Stimulated activated CD4-positive, alpha-beta T cell treated with anti-CD3 and anti-CD28 coated beads, TNF-alpha, amount 100 ng/mL, for 1 hour (primary cell): ENCODE data around the gene SLC7A6.

Experiments used
- DNase-seq, 3 donors: peaks; one replicate each; pipeline ENCODE4 v3.0.0-alpha.2; 2020; ENCODE audit warnings: low read depth in 3 of 3, low spot score in 1 of 3

The SLC7A6 gene

GRCh38 chr16:68264128-68265077 is at the start of gene SLC7A6:
TSS of gene SLC7A6 (plus strand) at chr16:68264526. CDS start at chr16:68274727, 10,201 bp downstream.
- DNase-seq, result peak in 2 of 3 donors; percentile 65 to 79

DNA sequence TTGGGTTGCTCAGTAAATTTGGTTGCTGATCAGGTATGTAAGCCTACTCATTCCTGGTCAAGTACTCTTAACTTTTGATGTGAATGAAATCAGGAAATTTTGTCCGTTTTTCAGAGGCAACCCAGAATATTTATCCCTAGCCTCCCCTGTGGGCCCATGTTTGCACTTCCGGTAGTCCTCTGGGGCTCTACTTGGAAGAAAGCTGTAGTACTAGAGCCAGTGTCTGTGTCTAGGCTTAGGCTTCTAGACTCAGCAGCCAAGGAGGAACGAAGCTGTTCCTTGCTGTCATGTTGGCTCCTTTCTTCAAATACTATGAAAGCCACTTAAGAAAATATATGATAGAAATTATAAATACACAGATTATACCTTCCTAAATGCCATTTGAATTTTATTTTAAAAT is 49.6 kb upstream of the SLC7A6 start:
- no peak for DNase-seq

- DNase-seq, result no peak
Observed at GRCh38 chr16:68215302-68215701, 49.0 kb upstream of the SLC7A6 start.

GRCh38 chr16:68216240-68216639 is 48.1 kb upstream of the SLC7A6 start:
- no peak for DNase-seq

- no peak for DNase-seq
Observed at GRCh38 chr16:68217506-68217905, 46.8 kb upstream of the SLC7A6 start.

- DNase-seq, result no peak
Observed at GRCh38 chr16:68219725-68220351, 44.5 kb upstream of the SLC7A6 start.

- DNase-seq, result no peak
Observed at GRCh38 chr16:68223072-68223471, 41.3 kb upstream of the SLC7A6 start.

GRCh38 chr16:68226116-68226515 is 38.2 kb upstream of the SLC7A6 start:
- no peak for DNase-seq

- no peak for DNase-seq
Observed at GRCh38 chr16:68227183-68227793, 37.0 kb upstream of the SLC7A6 start.

DNA sequence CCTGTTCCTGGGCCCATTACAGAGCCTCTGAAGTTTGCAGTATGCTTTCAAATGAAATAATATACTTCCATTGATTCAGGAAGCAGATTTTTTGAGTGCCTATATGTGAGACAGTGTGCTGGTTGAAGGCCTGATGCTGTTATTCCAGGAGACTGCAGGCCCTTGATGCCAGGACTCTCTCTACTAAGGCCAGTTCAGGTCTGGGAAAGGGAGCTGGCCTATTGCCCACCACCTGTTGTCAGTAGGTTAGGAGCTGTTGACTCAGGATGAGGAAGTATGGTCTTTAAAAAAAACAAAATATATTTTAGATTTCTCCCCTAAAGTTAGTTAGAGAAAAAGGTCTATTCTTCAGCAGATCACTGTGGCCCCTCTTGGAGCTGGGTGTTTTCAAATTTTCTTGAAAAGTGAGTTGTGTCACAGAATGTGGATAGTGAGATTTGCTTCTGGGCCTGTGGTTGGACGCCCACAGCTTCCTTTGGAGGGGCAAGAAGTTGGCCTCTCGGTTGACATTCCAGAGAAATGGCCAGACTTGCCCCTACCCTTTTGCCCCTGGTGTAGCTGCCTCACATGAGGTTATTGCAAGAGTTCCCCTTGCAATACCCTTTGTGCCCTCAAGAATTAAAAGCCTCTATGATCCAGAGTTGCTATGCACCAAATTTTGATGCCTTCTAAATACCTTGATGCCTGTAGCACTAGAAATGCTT is 36.3 kb upstream of the SLC7A6 start:
- DNase-seq, result no peak

DNA sequence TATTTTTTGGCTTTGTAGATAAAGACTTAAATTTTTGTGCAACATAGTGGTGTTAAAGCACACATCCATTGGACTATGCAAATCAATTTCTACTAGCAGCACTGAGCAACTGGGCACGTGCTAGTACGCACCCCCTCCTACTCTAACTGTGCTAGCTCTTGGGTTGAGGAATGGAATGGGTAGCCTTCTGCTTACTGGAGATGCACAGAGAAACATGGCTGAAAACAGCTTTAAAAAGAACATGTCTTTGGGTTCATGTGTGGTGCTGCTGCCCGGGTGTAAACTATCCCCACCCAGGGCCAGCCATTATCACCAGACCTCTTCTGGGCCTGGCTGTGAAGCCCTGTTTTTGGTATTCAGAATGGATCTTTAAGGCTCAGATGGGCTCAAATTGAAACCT is 35.7 kb upstream of the SLC7A6 start:
- DNase-seq, result no peak

DNA sequence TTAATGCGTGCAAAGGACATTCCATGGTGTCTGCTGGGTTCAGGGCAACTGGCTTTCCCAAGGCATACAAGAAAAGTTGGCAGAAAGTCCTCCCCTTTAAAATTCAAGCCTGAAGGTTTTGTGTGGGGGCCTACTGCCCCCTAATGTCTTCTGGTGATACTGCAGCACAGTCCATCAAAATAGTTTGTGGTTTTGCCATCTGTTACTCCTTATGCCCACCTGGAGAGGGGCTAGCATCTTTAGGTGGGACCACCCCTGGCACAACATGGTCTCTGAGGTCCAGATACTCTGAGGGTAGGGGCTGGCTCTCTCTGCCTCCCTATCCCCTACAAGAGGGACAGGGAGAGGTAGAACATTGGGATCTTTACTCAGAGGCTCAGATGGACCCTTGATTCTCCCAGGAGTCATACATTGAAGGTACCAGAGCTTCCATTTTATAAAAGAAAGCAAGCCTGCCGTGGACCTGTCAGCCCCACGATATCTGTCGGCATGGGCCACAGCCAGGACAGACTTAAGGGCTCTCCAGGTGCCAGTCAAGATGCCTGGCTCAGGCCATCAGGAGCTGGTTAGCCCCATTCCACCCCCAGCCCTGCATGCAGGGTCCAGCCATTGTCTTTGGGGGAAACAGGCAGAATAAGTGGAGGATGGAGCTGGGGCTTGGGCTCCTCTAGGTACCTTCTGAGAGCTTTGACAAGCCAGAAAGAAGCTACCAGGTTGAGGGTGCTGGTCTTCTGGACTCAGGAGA is 34.7 kb upstream of the SLC7A6 start:
- no peak for DNase-seq

GRCh38 chr16:68230176-68230571 is 34.2 kb upstream of the SLC7A6 start:
- no peak for DNase-seq

GRCh38 chr16:68230956-68231355 is 33.4 kb upstream of the SLC7A6 start:
- no peak for DNase-seq

- DNase-seq, result no peak
Observed at GRCh38 chr16:68231384-68232136, 32.8 kb upstream of the SLC7A6 start.

DNA sequence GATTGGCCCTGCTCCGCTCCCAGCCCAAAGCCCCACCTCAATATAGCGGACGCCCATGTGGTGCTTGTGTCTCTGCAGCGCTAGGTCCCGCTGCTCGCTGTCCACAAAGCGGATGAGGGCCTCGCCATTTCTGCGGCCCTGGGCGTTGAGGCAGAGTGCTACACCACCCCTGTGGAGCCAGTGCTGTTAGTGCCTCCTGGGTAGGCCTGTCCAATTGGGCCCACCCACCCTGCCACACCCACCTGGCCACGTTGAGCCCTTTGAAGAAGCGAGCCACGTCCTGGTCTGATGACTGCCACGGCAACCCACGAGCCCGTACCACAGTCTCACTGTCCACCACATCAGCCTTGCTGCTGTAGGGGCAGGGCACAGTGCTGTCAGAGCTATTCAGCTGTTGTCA is 32.0 kb upstream of the SLC7A6 start:
- no peak for DNase-seq

DNA sequence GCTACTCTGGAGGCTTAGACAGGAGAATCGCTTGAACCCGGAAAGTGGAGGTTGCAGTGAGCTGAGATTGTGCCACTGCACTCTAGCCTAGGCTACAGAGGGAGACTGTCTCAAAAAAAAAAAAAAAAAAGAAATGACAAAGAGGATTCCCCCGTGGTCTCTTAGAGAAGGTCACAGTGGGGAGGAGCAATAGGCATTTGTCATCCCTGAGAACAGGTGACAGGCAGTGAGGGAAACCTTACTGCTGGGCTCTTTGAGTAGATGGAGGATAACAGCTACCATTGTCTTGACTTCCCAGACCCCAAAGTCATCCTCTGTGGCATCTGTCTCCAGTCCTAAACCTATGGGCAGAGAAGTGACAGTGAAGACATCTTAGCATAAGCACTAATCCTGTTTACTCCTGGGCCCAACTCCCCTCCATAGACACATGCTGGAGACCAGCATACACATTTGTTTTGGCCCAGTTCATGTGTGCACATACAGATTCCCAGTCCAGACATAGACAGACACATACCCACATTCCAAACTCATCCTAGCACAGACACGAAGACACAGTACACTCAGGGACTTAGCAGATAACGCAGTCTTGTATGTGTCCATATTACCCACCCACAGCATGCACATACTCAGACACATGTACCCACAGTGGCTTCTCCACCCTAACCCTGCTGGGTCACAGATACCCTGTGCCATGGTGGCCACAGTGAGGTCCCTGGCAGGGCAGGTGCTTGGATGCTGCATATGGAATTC is 31.1 kb upstream of the SLC7A6 start:
- no peak for DNase-seq

DNA sequence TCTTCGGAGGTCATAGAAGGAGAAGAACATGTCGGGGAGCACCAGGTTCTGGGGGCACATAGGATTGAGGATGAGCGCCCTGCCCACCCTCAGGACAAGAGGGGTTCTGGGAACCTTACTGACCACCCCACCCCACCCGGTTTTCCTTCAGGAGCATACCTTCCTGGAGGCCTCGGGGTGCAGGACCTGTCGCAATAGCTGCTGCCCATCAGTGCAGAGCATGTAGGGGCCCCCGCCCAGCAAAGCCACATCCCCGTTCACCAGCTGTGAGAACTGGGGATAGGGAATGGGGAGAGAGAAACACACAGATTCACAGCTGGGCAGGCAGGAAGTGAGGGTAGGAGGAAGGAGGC is 30.5 kb upstream of the SLC7A6 start:
- DNase-seq, result no peak
